ENCODE results near the gene BRCA1. TPM values are rescaled to one million over a fixed set of nuclear protein-coding genes. Genes with fewer than 3 reads are reported as not detected.

Gene BRCA1
- total RNA-seq, 1 donor = 3.4 TPM

GRCh38 chr17:43026595-43026994, 98.6 kb downstream of the BRCA1 start:
- Histone ChIP-seq H3K4me3 (ENCODE audit: low read length) (no peak overlapping the region), H3K9me3 (ENCODE audit: low read depth, low read length) (no peaks in the 10 kb centered on the region), H3K27me3 (ENCODE audit: insufficient read depth, low read length) (no peaks in the 10 kb centered on the region), H3K4me1 (ENCODE audit: insufficient read depth, low read length) (peaks cover 29% of the 10 kb centered on the region)

GRCh38 chr17:43025766-43026537, 99.2 kb downstream of the BRCA1 start:
- H3K9me3 ChIP-seq (ENCODE audit: low read depth, low read length) = no peaks in the 10 kb centered on the region
- no peaks in the 10 kb centered on the region for H3K27me3 ChIP-seq (ENCODE audit: insufficient read depth, low read length)
- no peak overlapping the region for H3K4me3 ChIP-seq (ENCODE audit: low read length)
- H3K4me1 ChIP-seq (ENCODE audit: insufficient read depth, low read length) = peaks cover 33% of the 10 kb centered on the region

GRCh38 chr17:43025290-43025657, 99.9 kb downstream of the BRCA1 start:
- Histone ChIP-seq H3K9me3 (ENCODE audit: low read depth, low read length) (no peaks in the 10 kb centered on the region), H3K4me1 (ENCODE audit: insufficient read depth, low read length) (peaks cover 39% of the 10 kb centered on the region), H3K4me3 (ENCODE audit: low read length) (no peak overlapping the region), H3K27me3 (ENCODE audit: insufficient read depth, low read length) (no peaks in the 10 kb centered on the region)

- no peaks in the 10 kb centered on the region for H3K9me3 ChIP-seq (ENCODE audit: low read depth, low read length)
- peaks cover 42% of the 10 kb centered on the region for H3K4me1 ChIP-seq (ENCODE audit: insufficient read depth, low read length)
- no peaks in the 10 kb centered on the region for H3K27me3 ChIP-seq (ENCODE audit: insufficient read depth, low read length)
- peak within 1 kb of the TSS; percentile 44 for H3K4me3 ChIP-seq (ENCODE audit: low read length)
Observed at GRCh38 chr17:43024407-43025289, 100.5 kb downstream of the BRCA1 start, which contains the start of gene RND2. Gene RND2 (plus strand): TSS chr17:43025231. CDS start chr17:43025348, 117 bp downstream.

- Histone ChIP-seq H3K9me3 (ENCODE audit: low read depth, low read length) (no peaks in the 10 kb centered on the region), H3K4me1 (ENCODE audit: insufficient read depth, low read length) (peaks cover 59% of the 10 kb centered on the region), H3K4me3 (ENCODE audit: low read length) (peak within 1 kb of the TSS; percentile 71), H3K27me3 (ENCODE audit: insufficient read depth, low read length) (no peaks in the 10 kb centered on the region)
Observed at GRCh38 chr17:43021741-43022512, 103.2 kb downstream of the BRCA1 start, which contains the start of gene VAT1. Gene VAT1 (minus strand): TSS chr17:43022385. CDS start chr17:43022322, 63 bp downstream.

GRCh38 chr17:43020789-43021740, 104.1 kb downstream of the BRCA1 start:
- no peaks in the 10 kb centered on the region for H3K27me3 ChIP-seq (ENCODE audit: insufficient read depth, low read length)
- peaks cover 59% of the 10 kb centered on the region for H3K4me1 ChIP-seq (ENCODE audit: insufficient read depth, low read length)
- no peaks in the 10 kb centered on the region for H3K9me3 ChIP-seq (ENCODE audit: low read depth, low read length)
- peak overlapping the region; percentile 71 for H3K4me3 ChIP-seq (ENCODE audit: low read length)

- Histone ChIP-seq H3K4me1 (ENCODE audit: insufficient read depth, low read length) (peaks cover 59% of the 10 kb centered on the region), H3K27me3 (ENCODE audit: insufficient read depth, low read length) (no peaks in the 10 kb centered on the region), H3K4me3 (ENCODE audit: low read length) (no peak overlapping the region)
Observed at GRCh38 chr17:43020030-43020621, 105.0 kb downstream of the BRCA1 start.

GRCh38 chr17:43019418-43019817, 105.7 kb downstream of the BRCA1 start:
- Histone ChIP-seq H3K4me1 (ENCODE audit: insufficient read depth, low read length) (peaks cover 57% of the 10 kb centered on the region), H3K9me3 (ENCODE audit: low read depth, low read length) (no peaks in the 10 kb centered on the region), H3K4me3 (ENCODE audit: low read length) (no peak overlapping the region), H3K27me3 (ENCODE audit: insufficient read depth, low read length) (no peaks in the 10 kb centered on the region)

More at GRCh38 chr17:43020030-43020621, 105.0 kb downstream of the BRCA1 start:
- no peaks in the 10 kb centered on the region for H3K9me3 ChIP-seq (ENCODE audit: low read depth, low read length)

- Histone ChIP-seq H3K4me1 (ENCODE audit: insufficient read depth, low read length) (peaks cover 57% of the 10 kb centered on the region), H3K9me3 (ENCODE audit: low read depth, low read length) (no peaks in the 10 kb centered on the region), H3K4me3 (ENCODE audit: low read length) (no peak overlapping the region), H3K27me3 (ENCODE audit: insufficient read depth, low read length) (no peaks in the 10 kb centered on the region)
Observed at GRCh38 chr17:43018932-43019331, 106.2 kb downstream of the BRCA1 start.

GRCh38 chr17:43018008-43018853, 106.9 kb downstream of the BRCA1 start:
- no peaks in the 10 kb centered on the region for H3K9me3 ChIP-seq (ENCODE audit: low read depth, low read length)
- H3K4me1 ChIP-seq (ENCODE audit: insufficient read depth, low read length) = peaks cover 52% of the 10 kb centered on the region
- H3K27me3 ChIP-seq (ENCODE audit: insufficient read depth, low read length) = no peaks in the 10 kb centered on the region
- H3K4me3 ChIP-seq (ENCODE audit: low read length) = no peak overlapping the region

GRCh38 chr17:43016216-43016615, 108.9 kb downstream of the BRCA1 start:
- Histone ChIP-seq H3K27me3 (ENCODE audit: insufficient read depth, low read length) (no peaks in the 10 kb centered on the region), H3K4me3 (ENCODE audit: low read length) (no peak overlapping the region), H3K9me3 (ENCODE audit: low read depth, low read length) (no peaks in the 10 kb centered on the region), H3K4me1 (ENCODE audit: insufficient read depth, low read length) (peaks cover 42% of the 10 kb centered on the region)

GRCh38 chr17:43015579-43015978, 109.6 kb downstream of the BRCA1 start:
- H3K9me3 ChIP-seq (ENCODE audit: low read depth, low read length) = no peaks in the 10 kb centered on the region
- no peaks in the 10 kb centered on the region for H3K27me3 ChIP-seq (ENCODE audit: insufficient read depth, low read length)
- no peak overlapping the region for H3K4me3 ChIP-seq (ENCODE audit: low read length)
- peaks cover 35% of the 10 kb centered on the region for H3K4me1 ChIP-seq (ENCODE audit: insufficient read depth, low read length)

Data from mononuclear cell (primary cell).